OCI-LY3 (cell line): ENCODE data around the gene KLHL6.

Source experiments
- CTCF ChIP-seq: fragments of 200-600, 300-600 bp; sonication (generic); IDR thresholded peaks from 2 replicates; pipeline ENCODE4 v1.5.1; 2014; ENCODE audit warnings: antibody characterized with exemption, low read length, low read depth
- EZH2phosphoT487 ChIP-seq: fragments of 200-600 bp; shearing (Covaris generic); IDR thresholded peaks from 2 replicates; pipeline ENCODE4 v1.6.1; 2018; ENCODE audit warnings: antibody characterized with exemption, mixed run types, low read depth

- TF ChIP-seq CTCF, result no peak
- TF ChIP-seq EZH2phosphoT487, result no peak
These were observed 101.4 kb downstream of the KLHL6 start for GRCh38 chr3:183454064-183454463.
